Pancreas (tissue), 10 donors: Measurements from ENCODE around the gene PGR. TPM values are rescaled to one million over a fixed set of nuclear protein-coding genes. Genes with fewer than 3 reads are reported as not detected.
A peak's percentile ranks its signal among the peaks of the same experiment; 100 is the strongest.

Experiments used
- ATAC-seq, 4 donors: fragments of 200-7000 bp; cut with Tn5 transposase; one replicate each; pipeline versions ENCODE4 v1.8.0 to v1.9.1; 2020; ENCODE audit warnings: mild to moderate bottlenecking in 4 of 4, moderate library complexity in 4 of 4
- DNase-seq, 6 donors: peaks; one replicate each; pipeline ENCODE4 v3.0.0-alpha.2; 2020
- FAIRE-seq: peaks from 2 replicates; lab custom pipeline; 2012; peaks lifted over from hg19 to GRCh38; lab: Jason Lieb, UNC
- H3K27ac ChIP-seq, 4 donors: fragments of 200-600 bp; sonication (generic); 1 replicate in 3 of 4; 2 replicates in 1 of 4; pipeline versions ENCODE4 v1.5.0 to v1.8.0; 2020
- H3K27me3 ChIP-seq, 4 donors: fragments of 200-600 bp; one replicate each; pipeline ENCODE4 v1.8.0; 2021
- H3K36me3 ChIP-seq, 3 donors: fragments of 200-600 bp; sonication (generic) in 1 of 3; one replicate each; pipeline versions ENCODE4 v1.5.0 to v1.8.0; 2020 to 2021
- H3K4me1 ChIP-seq, 3 donors: fragments of 200-600 bp; one replicate each; pipeline ENCODE4 v1.8.0; 2021
- H3K4me3 ChIP-seq, 4 donors: fragments of 200-600 bp; sonication (generic) in 2 of 4; one replicate each; pipeline versions ENCODE4 v1.5.0 to v1.8.0; 2020 to 2021
- H3K9me3 ChIP-seq, 4 donors: fragments of 200-600 bp; one replicate each; pipeline ENCODE4 v1.8.0; 2021
- WGBS, 2 donors: extraction: QIAGEN DNeasy Blood & Tissue Kit; methylation state at CpG; one replicate each; pipeline ENCODE4 v1.1.7; 2013; 5-methylcytosine and 5-hydroxymethylcytosine counted together
- intact Hi-C, 3 donors: fragments of 100-400 bp; cut with DNase I; formaldehyde crosslinking; loops; one replicate each; pipeline versions ENCODE4 v1.11.1 to v1.14.2; 2022
- polyA plus RNA-seq, 2 donors: library from polyadenylated mRNA; stranded (reverse); fragments of 200-250 nt; gene quantifications; one replicate each; pipeline ENCODE4 v1.2.3, GENCODE V29; 2013
- total RNA-seq, 6 donors: library from RNA; stranded (reverse); fragmentation: NEBNext Ultra II Directional in 4 of 6; extraction: Animal tissue kit (Norgen Biotek cat#: 25700) in 4 of 6; gene quantifications; one replicate each; pipeline versions ENCODE4 v1.2.1 to v1.2.4, GENCODE V29; 2021 to 2023
- TF ChIP-seq, protein P1 (sequence below), 4 donors: fragments of 200-600 bp; sonication (generic) in 3 of 4; IDR thresholded peaks; one replicate each; pipeline versions ENCODE4 v1.5.0 to v1.8.0; 2021; ENCODE audit warnings: antibody characterized with exemption in 4 of 4
- donor health status: healthy with polysubstance abuse.
- donor health status: DM: no; HTN: no; CAD: no; lungs with moderate emphysema.
- donor health status: DM: no; HTN: no; CAD: no.
- donor health status: control.
- donor health status: control.
- donor health status: Bipolar disorder and iron deficiency.
- donor health status: DM: yes; HTN: yes; CAD: no.
- donor health status: DM: no; HTN: no; CAD: no.
- donor health status: DM: no; HTN: no; CAD: no.
- donor health status: DM: yes; HTN: yes; CAD: no.

Gene PGR
- total and polyA plus RNA-seq, 8 donors: 0.23 to 1.9 (median 0.73) TPM

DNA sequence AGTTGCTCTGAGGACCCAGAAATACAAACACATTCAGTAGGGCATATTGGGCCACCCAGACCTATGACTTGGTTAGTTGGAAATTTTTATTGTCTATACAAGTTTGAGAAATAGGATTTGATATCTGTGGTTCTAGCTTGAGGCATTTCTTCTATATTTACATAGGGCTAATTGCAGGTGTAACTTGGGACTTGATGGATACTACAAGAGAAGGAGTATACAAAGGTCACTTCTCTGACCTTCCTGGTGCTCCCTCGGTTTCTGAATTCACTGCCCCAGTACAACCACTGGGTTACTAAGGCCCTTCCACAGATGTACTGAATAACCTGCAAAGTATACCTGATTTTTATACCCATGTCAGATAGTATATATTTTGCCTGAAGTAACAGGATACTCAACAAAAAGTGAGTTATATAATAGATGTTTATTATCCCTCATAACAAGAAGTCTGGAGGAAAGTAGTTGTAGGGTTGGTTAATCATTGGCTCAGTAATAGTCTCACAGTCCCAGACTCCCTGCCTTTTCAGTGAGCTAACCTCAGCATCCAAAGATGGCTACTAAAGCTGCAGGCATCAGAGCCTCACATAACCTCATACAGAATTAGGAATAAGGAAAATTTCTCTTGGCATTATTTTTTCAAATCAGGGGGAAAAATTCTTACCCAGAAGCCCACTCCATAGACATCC lies 8.8 kb upstream of the PGR start:
- Histone ChIP-seq H3K4me3 (no peak overlapping the region), H3K27me3 (no peaks in the 10 kb centered on the region), H3K27ac (no peak overlapping the region), H3K9me3 (no peaks in the 10 kb centered on the region), H3K36me3 (no peaks in the 10 kb centered on the region), H3K4me1 (no peaks in the 10 kb centered on the region)
- 29 to 37% methylated on average over 1 of the region's 1 CpG for WGBS, 2 donors
- DNase-seq (no peak), ATAC-seq (no peak), FAIRE-seq (no peak)
- intact Hi-C loops: no loop called here
- TF ChIP-seq, protein P1, sequence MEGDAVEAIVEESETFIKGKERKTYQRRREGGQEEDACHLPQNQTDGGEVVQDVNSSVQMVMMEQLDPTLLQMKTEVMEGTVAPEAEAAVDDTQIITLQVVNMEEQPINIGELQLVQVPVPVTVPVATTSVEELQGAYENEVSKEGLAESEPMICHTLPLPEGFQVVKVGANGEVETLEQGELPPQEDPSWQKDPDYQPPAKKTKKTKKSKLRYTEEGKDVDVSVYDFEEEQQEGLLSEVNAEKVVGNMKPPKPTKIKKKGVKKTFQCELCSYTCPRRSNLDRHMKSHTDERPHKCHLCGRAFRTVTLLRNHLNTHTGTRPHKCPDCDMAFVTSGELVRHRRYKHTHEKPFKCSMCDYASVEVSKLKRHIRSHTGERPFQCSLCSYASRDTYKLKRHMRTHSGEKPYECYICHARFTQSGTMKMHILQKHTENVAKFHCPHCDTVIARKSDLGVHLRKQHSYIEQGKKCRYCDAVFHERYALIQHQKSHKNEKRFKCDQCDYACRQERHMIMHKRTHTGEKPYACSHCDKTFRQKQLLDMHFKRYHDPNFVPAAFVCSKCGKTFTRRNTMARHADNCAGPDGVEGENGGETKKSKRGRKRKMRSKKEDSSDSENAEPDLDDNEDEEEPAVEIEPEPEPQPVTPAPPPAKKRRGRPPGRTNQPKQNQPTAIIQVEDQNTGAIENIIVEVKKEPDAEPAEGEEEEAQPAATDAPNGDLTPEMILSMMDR (IDR thresholded peaks at IDR 0.05): no peak

DNA sequence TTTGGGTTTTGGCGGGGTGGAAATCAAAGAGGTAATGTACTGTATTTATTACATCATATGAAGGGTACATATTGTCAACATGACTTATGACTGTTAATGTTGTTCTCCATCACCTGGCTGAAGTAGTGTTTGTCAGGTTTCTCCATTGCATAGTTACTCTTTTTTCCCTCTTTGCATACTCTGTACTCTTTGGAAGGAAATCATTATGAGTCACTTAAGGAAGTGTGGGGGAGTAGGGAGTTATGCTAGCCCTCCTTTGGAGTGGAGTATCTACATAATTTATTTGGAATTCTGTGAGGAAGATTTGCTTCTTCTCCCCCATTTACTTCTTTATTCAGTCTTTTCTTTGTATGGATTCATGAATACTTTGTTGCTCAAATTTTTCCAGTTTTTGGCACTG lies 3.6 kb upstream of the PGR start:
- 53 to 71% methylated on average over 1 of the region's 1 CpG for WGBS, 2 donors

DNA sequence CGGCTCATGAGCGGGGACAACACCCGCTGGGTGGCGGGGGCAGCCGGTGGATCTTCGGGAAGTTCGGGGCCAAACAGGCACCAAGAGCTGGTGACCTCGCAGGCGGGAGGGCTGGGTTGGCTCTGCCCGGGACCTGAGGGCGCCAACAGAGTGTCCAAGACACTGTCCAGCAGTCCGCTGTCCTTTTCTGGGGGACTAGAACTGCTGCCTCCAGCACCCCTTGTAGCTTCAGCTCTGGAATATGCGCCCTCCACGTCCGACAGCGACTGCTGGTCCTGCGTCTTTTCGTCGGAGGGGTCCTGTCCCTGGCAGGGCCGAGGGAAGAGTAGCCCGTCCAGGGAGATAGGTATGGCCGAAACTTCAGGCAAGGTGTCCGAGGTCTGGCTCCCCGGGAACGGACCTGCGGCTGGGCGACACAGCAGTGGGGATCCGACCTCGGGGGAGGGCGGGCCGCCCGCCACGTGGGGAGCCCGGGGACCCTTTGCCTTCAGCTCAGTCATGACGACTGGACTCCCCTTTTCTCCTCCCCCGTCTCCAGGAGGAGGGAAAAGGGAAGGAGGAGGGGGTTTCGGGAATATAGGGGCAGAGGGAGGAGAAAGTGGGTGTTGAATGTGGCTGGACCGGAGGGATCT lies 926 bp downstream of the PGR start:
- Histone ChIP-seq H3K36me3 (no peaks in the 10 kb centered on the region), H3K9me3 (no peaks in the 10 kb centered on the region), H3K27ac (peak overlapping the region in 1 of 4 donors; percentile 12), H3K4me3 (peak overlapping the region; percentile 5 to 48 (median 20)), H3K27me3 (peaks cover 0 to 18% (median 2%) of the 10 kb centered on the region in 4 donors), H3K4me1 (no peaks in the 10 kb centered on the region)
- intact Hi-C loops: no loop called here
- FAIRE-seq (no peak), DNase-seq (peak in 4 of 6 donors; percentile 7 to 68 (median 36)), ATAC-seq (peak in 3 of 4 donors; percentile 17 to 26 (median 19))
- WGBS, 2 donors: 2% methylated on average over 33 to 38 of the region's 38 CpGs
- TF ChIP-seq, protein P1 (IDR thresholded peaks at IDR 0.05): no peak

More for the DNA sequence above, 3.6 kb upstream of the PGR start:
- ATAC-seq (no peak), DNase-seq (no peak), FAIRE-seq (no peak)
- H3K4me3 ChIP-seq: no peak overlapping the region
- TF ChIP-seq, protein P1 (IDR thresholded peaks at IDR 0.05): no peak
- peaks cover 0 to 5% (median 2%) of the 10 kb centered on the region in 4 donors for H3K27me3 ChIP-seq
- H3K27ac ChIP-seq: no peak overlapping the region
- no peaks in the 10 kb centered on the region for H3K36me3 ChIP-seq
- no peaks in the 10 kb centered on the region for H3K9me3 ChIP-seq
- no peaks in the 10 kb centered on the region for H3K4me1 ChIP-seq
- intact Hi-C loops: no loop called here

DNA sequence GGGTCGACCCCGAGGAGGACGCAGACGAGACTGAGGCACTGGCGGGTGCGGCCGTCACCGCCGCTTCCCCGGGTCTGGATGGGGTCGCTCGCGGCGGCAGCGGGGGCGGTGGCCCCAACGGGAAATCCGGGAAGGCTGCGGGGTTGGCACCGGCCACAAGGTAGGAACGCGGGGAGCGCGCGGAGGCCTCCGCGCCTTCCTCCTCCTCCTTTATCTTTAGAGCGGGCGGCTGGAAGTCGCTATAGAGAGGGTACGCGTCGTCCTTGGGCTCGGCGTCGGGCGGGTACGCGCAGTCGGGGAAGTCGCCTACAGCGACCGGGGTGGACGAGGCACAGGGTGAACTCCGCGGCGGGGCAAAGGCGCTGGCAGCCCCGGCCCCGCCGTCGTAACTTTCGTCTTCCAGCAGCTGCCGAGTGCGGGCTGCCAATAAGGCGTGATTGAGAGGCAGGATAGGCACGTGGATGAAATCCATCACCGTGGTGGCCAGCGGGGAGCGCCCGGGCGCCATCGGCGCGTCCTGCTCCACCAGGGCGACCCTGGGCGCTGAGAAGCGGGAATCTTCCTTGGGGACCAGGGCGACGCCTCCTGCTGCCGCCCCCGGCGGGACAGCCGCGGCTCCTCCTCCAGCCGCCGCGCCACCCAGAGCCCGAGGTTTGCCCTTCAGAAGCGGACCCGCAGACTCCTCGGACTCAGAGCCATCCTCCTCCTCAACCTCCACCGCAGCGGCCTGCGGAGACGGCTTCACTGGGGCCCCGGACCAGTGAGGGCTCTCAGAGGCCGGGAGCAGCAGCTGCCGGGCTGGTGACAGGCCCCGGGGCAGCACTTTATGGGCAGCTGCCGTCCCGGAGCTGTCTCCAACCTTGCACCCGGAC lies 1.7 kb downstream of the PGR start:
- intact Hi-C loops: no loop called here
- H3K9me3 ChIP-seq: no peaks in the 10 kb centered on the region
- H3K36me3 ChIP-seq: no peaks in the 10 kb centered on the region
- peak overlapping the region; percentile 7 to 48 (median 22) for H3K4me3 ChIP-seq
- H3K27me3 ChIP-seq: peaks cover 0 to 18% (median 2%) of the 10 kb centered on the region in 4 donors
- H3K27ac ChIP-seq: no peak overlapping the region
- no peaks in the 10 kb centered on the region for H3K4me1 ChIP-seq
- peak; percentile 24 to 69 (median 59) for ATAC-seq
- DNase-seq: peak in 4 of 6 donors; percentile 8 to 79 (median 44)
- no peak for FAIRE-seq
- TF ChIP-seq, protein P1 (IDR thresholded peaks at IDR 0.05): no peak
- 1 to 2% methylated on average over 70 to 93 of the region's 93 CpGs for WGBS, 2 donors
